HG02943 (cell line): ENCODE results near the gene PROK1.

Experiments used
- ATAC-seq: cut with Tn5 transposase; IDR thresholded peaks from one replicate; pipeline ENCODE4 v1.9.1; 2021; ENCODE audit warnings: mild to moderate bottlenecking, low read depth, moderate library complexity; ENCODE audit not compliant: unreplicated experiment

The PROK1 gene

DNA sequence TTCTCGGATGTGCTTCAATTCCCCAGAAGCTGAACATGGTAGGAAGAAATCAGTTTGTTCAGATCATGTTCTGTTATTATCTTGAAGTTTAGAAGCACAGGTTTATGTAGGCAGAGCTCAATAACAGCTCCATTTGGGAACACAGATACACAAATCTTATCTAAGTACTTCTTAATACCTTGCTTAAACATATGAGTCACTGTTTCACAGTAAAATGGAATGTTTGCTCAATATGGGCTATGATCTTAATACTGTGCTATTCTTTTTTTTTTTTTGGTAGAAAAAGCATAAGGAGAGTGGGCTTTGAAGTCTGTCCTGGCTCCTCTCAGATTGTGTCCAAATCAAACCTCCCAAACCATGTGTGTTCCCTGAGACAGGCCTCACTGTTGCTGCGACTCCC lies 13.4 kb downstream of the PROK1 start:
- no peak for ATAC-seq

DNA sequence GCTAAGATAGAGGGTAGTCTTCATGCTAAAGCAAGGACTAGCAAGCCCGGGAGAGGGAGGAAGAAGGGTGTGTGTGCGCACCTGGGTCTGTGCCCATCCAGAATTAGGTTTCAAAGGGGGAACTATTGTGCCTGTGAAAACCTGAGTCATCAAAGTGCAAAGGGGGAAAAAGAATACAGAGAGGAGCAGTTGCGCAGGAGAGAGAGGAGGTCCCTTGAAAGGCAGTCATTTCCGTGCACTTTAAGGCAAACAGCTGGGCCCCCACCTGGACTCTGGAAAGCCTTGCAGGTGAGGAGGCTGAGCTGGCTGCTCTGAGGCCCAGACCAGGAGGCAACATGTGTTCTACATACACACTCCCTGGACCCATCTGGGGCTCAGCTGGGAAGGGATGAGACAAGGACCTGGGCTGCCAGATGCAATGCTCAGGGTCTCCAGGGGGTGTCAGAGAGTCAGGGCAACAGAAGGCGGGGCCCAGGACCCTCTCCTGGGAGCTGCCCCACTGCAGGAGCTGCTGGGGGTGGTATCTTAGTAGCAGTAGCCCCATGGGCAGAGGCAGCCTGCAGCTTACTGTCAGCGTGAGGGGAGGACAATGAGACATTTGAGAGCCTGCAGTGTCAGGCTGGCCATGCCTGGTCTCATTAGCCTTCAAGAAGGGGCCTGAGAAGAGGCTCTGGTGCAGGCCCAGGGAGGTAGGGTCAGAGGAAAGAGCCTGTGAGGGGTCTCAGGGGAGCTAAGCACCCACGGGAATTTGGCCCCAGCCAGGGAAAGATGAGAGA lies 14.3 kb downstream of the PROK1 start:
- ATAC-seq: no peak

DNA sequence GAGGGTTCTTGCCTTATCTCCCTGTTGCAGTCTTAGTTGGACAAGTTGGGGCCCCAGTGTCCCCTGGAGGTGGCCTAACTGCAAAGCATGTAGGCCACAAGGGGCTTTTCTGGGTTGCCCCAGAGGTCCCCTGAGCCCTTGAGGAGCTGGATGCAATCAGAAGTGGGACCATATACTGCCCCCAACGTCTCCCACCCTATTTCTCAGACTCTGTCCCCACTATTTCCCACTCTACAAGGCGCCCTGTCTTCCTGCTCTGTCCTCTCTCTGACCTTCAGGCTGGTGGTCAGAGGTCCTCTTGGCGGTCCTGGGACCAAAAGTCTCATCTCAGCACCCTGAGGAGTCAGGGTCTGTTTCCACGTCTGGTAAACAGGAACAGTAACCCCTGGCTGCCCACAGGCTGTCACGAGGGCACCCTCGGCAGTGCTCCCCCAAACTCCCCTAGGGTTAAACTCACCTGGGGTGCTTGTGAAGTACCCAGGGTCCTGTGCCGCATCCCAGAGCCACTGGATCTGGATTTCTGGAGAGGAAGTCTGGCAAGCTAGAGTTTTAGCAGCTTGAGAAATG lies 14.9 kb downstream of the PROK1 start:
- no peak for ATAC-seq

DNA sequence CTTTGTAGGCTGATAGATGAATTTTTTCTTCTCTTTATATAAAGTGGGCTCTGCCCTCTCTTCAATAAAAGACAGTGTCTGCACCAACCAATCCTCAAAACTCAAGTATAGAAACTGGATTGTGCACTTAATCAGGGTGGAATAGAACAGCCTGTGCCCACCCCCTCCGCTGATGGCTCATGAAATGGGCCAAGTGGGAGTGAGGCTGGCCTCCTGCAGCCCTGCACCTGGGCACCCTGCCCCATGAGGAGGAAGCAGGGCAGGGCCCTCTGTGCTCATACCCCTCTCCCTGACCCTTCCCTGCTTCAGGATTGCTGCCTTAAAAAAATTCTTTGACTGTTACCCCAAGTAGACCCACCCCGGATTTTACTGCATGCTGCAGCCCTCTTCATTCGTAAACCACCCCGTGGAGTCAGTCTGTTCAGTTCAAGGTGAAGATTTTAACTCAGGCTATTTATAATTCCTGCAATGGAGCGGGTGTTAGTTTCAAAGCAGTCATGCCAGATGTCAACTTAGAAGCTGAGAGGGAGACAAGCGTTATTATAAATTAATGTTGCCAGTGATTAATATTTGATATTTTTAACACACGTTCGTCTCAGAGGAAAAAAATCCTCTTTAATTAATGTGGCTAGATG lies 15.8 kb downstream of the PROK1 start:
- no peak for ATAC-seq

DNA sequence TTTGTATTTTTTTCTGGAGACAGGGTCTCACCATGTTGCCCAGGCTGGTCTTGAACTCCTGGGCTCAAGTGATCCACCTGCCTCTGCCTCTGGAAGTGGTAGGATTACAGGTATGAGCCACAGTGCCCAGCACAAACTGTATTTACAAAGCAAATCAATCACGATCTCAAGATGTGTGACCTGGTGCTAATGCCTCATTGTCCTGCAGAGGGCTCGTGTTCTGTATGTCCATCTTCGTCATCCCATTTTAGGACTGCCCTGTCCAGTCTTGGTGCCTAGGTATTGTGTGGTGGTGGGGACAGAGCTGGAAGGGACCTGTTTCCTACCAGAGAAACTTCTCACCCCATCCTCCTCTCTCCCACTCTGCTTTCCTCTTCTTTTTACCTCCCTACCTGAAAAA lies 20.2 kb downstream of the PROK1 start:
- ATAC-seq: no peak

DNA sequence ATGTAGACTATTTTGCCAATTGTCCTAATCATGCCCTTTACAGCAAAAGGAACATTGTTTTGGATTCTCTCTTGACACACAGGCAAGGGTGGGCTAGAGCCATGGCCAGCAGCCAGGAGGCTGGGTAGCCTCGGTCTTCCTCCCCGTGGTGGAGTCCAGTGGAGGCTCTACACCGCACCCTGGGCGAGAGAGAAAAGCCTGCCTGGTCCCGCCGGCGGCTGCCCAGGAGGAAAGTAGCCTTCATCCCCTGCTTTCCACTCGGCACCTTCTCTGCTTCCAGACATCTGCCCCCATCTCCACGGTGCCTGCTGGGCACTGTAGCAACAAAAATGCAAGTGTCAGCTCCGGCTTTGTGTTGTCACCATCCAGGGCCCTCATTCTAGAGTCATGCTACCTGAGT lies 21.6 kb downstream of the PROK1 start:
- no peak for ATAC-seq

DNA sequence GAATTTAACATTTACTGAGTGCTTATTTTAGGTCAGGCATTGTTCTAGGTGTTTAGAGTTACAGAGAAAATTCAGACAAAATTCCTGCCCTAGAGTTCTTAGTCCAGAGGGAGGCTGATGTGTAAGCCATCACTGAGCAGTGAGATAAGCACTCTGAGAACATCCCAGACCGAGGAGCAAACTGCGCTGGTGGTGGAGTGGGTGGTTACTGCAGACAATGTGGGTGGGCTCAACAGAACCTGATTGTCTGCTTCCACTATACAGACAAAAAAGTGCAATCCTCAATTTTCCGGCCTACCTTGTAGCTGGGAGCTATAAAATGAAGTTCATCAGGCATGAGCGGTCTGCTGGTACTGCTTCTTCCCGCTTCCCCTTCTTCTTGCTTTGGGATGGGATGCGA lies 23.5 kb downstream of the PROK1 start:
- ATAC-seq: no peak

DNA sequence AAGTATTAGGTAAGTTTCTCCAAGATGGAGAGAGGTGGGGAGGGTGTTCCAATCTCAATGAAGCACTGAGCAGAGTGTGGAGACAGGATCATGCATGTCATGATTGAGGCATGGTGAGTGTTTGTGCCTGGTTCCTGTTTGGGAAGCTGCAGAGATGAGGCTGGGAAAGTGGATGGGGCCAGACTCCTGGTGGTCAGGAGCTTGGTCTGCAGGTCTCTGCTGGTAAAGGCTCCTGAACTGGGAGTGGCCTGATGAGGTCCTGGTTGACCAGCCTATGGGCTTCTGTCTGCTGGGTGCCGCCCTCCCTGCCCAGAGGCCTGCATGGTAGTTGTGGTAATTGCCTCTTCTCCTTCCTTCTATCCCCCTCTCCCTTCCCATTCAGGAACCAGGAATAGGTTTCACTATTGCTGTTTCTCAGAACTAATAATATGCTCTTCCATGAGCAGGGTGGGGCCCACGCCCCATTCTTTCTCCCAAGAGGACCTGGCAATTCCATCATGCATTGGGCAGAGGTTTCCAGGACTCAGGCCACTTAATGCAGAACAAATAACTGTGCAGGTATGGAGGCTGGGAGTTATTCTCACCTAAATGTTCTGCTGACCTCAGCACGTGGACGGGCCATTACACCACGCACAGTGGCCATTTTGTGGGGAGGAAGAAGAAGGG lies 24.5 kb downstream of the PROK1 start:
- ATAC-seq: no peak

DNA sequence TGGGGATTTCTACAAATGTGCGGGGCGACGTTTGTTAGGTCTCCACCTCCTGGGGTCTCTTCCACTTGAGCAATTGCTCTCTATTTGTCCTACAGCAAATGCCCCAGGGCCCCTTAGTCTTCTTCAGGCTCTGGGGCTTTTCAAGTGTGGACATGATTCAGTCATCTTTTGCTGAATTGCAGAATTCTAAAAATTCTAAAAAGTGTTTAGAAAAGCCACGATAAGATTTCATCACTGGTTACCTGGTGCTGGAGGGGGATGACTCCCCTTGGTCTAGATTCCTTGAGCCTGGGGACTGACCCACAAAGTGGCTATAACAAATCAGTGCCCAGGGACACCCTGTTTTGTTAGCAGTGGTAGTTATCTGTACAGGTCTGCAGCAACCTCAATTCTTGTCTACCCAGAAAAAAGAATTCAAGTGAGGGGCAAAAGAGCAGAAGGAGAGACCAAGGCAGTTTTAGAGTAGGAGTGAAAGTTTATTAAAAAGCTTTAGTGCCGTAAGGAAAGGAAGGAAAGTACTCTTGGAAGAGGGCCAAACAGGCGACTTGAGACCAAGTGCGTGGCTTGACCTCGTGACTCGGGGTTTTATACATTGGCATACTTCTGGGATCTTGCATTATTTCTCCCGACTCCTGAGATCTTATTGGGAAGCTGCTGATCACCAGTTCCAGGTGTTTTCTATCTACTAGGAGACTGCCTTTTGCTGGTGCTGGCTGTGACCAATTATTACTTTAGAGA lies 25.2 kb downstream of the PROK1 start:
- ATAC-seq: no peak

DNA sequence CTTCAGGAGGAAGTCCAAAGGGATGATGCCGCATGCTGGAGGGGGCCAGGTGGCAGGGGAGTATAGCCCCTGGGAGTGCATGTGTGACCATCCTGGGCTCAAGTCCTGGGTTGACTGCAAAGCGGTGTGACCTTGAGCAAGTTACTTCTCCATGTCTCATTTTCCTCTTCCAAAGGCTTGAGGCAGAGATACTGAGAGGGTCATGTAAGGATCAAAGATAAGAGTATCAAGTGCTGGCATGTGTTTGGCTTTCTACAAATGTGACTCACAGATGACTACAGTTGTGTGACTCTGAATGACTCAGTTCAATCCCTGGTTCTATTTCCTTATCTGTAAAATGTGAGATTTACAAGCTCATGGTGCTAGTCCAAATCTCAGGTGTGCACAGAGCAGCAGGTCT lies 26.1 kb downstream of the PROK1 start:
- no peak for ATAC-seq

DNA sequence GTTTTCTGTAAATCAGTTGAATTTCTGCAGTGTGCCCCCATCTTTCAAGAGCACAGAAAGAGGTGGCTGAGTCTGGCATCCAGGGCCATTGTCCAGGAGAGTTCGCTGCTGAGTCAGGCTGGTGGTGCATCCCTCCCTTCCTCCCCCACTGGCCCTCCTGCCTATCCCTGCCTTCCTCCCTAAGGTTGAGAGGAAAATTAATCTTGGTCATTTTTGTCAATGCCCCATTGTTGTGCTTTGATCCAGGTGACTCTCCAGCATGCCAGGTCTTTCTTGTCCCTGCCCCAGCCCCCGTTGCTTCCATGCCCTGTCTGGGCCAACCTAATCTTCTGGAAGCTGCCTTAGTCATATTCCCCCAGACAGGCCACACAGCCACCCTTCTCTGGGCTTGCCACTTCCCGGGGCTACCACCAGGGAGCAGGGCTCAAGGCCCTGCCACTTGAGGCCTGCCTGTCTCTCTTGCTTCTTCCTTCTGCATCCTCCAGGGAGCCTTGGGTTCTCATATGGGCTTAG lies 26.6 kb downstream of the PROK1 start:
- ATAC-seq: no peak

DNA sequence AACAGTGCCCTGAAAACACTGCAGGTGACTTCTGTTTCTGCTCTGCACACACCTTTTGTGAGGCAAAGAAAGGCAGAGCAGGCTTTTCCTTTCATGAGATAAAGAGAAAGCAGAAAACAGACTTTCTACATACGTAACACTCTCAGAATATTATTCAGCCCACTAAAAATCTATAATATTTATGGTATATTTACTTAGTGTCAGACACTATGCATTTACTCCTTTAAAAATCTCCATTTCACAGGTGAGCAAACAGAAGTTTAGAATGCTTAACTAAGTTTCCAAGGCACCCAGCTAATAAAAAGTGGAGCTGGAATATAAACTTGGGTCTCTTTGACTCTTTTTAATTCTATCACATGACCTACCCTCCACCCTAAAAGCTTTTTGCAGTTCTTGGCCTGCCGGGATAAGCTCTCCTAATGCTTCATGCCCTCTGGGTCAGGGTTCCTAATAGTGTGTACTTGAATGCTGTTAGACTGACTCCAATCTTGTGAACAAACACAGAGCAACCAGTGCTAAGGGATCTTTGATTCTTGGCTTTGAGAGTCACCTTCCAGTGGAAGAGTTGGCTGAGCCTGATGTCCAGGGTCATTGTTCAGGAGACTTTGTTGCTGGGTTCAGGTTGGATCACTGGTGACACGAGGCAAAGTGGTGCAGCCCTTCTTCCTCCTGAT lies 27.2 kb downstream of the PROK1 start:
- ATAC-seq: no peak

DNA sequence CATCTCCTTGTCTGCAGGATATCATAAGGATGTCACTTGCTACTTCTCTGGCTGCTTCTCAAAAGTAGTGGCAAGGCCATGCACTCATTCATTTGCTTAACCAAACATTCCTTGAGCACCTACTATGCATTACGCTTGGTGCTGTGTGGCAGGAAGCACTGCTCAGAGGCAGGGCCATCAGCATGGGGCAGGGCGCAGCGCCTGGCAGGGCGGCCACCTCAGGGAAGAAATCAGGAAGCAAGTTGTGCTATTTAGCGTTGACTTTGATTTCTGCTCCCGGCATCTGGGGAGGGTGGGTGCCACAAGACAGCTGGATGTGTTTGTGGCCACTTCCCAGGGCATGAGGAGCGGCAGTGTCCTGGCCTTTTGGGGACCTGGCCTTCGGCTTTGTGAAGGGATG lies 27.9 kb downstream of the PROK1 start:
- no peak for ATAC-seq

DNA sequence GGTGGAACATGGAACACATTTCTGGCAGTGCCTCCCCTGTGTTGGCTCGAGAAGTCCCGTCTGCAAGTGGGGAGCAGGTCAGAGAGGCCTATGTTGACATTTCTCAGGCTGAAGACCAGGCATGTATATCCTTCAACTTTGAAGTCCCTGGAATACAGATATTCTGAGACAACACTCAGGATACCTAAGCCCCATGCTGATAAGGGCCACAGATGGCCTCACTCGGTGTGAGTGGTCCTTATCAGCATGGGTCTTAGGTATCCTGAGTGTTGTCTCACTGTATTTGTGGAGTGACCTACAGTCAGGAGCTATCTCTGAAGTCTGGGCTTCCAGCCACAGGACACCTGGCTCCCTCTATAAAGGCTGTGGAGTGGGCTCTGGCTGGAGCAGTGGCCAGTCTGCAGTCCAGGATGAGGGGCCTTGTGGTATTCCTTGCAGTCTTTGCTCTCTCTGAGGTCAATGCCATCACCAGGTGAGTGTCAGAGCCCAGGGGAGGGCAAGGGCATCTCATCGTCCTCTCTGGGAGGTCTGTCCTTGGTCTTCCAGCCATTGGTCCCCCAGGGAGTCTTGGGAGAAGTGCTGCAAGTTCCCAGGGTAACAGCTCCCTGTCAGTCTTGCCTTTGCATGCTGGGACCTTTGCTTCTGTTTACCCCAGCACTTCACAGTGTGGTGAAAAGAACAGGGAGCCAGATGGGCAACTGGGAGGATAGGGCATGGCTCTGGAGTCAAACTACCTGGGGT lies 29.6 kb downstream of the PROK1 start:
- no peak for ATAC-seq

DNA sequence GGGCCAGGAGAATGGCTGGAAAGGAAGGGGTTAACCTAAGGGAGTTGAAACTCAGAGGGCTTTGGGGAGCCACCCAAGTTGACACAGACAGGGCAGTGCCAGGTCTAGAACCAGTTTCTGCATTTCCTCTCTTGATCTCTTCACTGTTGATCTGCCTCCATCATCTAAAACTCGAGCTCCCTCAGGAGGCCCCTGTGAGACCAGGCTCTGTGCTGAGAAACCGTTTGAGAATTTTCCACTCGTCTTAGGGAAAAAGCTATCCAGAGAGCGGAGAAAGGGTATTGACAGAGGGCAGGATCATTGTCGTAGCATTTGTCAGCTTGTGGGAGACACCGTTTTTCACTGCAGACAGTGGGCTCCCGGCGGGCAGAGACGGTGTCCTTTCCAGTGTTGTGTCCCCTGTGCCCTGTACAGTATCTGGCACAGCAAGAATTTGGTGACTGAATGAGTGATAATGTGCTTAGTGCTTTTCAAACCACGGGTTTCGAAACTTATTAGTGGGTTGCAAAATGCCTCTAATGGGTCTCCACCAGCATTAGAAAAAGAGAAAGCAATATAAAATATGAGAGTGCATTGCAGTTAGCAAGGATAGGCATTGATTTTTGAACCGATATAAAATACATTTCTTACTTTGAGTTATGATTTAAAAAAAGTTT lies 31.1 kb downstream of the PROK1 start:
- no peak for ATAC-seq

DNA sequence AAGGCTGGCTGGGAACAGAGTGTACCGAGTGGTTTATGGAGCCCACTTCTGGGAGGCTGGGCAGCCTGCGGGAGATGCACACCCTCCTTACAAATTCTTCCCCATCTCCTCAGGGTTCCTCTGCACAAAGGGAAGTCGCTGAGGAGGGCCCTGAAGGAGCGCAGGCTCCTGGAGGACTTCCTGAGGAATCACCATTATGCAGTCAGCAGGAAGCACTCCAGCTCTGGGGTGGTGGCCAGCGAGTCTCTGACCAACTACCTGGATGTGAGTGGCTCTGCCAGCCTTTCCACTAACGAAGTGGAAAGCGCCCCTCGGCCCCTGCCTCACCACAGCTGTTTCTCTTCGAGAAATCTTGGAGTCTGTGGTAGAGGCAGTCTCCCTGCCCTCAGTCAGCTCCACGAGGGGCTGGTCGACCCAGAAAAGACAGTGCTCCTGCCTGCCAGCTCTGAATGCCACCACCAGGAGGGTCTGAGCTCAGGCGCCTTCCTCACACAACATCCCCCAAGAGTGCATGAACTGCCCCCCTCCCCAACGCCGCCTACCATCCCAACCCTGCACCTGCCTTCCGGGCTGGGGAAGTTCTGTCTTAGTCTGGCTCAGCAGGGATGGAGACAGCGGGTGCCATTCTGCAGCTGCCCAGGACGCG lies 31.8 kb downstream of the PROK1 start:
- no peak for ATAC-seq

DNA sequence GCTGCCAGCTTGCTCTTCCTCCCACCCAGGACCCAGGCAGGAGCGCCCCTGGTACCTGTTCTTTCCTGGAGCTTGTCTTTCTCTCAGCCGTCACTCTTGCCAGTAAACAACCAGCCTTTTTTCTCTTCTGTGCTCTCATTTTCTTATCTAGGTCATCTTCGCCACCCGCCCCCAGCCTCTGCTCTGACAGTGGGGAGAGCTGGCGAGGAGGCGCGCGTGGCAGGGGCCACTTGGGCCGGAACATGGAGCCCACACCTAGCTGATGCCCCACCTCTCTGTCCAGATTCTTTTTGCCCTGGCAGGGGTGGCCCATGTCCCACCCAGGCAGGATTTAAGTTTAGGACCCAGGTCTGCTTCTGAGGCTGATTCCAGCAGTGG lies 32.3 kb downstream of the PROK1 start:
- ATAC-seq: no peak

DNA sequence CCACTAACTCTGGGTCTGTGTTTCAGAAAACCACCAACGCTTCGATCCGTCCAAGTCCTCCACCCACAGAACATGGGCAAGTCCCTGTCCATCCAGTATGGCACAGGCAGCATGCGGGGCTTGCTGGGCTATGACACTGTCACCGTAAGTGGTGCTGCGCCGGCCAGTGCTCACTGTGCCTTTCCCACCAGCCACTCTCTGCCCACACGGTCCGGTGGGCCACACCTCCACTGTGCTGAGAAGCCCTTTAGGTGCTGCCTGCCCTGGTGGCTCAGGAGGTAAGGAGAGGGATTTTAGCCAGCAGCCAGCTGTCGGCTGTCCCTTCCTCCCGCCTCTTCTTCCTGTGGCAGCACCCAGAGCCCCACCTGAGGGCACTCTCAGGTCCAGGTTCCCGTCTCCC lies 33.9 kb downstream of the PROK1 start:
- ATAC-seq: no peak
